ENCODE results near the gene TEX261.

TEX261 gene

GRCh38 chr2:70962211-70962884 lies 32.3 kb downstream of the TEX261 start:
- Histone ChIP-seq H3K27me3 (no peaks in the 10 kb centered on the region), H3K36me3 (no peaks in the 10 kb centered on the region), H3K4me1 (no peaks in the 10 kb centered on the region), H3K9me3 (no peaks in the 10 kb centered on the region), H3K4me3 (ENCODE audit: low read depth, low read length) (no peak overlapping the region)
- TF ChIP-seq CTCF (IDR thresholded peaks at IDR 0.05; ENCODE audit: low read depth, low read length), result no peak
- DNase-seq, result no peak

- H3K4me3 ChIP-seq (ENCODE audit: low read depth, low read length), result no peak overlapping the region
- no peaks in the 10 kb centered on the region for H3K9me3 ChIP-seq
- no peaks in the 10 kb centered on the region for H3K36me3 ChIP-seq
- TF ChIP-seq CTCF (IDR thresholded peaks at IDR 0.05; ENCODE audit: low read depth, low read length), result no peak
- H3K27me3 ChIP-seq, result no peaks in the 10 kb centered on the region
- no peaks in the 10 kb centered on the region for H3K4me1 ChIP-seq
- no peak for DNase-seq
Observed at GRCh38 chr2:70961648-70961994, 33.1 kb downstream of the TEX261 start.

GRCh38 chr2:70960833-70961647 lies 33.6 kb downstream of the TEX261 start:
- Histone ChIP-seq H3K9me3 (no peaks in the 10 kb centered on the region), H3K27me3 (no peaks in the 10 kb centered on the region), H3K36me3 (no peaks in the 10 kb centered on the region), H3K4me3 (ENCODE audit: low read depth, low read length) (no peak overlapping the region), H3K4me1 (no peaks in the 10 kb centered on the region)
- no peak for TF ChIP-seq CTCF (IDR thresholded peaks at IDR 0.05; ENCODE audit: low read depth, low read length)
- DNase-seq, result no peak

GRCh38 chr2:70959851-70960832 lies 34.5 kb downstream of the TEX261 start:
- Histone ChIP-seq H3K4me1 (no peaks in the 10 kb centered on the region), H3K27me3 (no peaks in the 10 kb centered on the region), H3K36me3 (no peaks in the 10 kb centered on the region), H3K9me3 (no peaks in the 10 kb centered on the region), H3K4me3 (ENCODE audit: low read depth, low read length) (no peak overlapping the region)
- no peak for DNase-seq
- TF ChIP-seq CTCF (IDR thresholded peaks at IDR 0.05; ENCODE audit: low read depth, low read length), result no peak

- Histone ChIP-seq H3K4me1 (no peaks in the 10 kb centered on the region), H3K9me3 (no peaks in the 10 kb centered on the region), H3K4me3 (ENCODE audit: low read depth, low read length) (no peak overlapping the region), H3K36me3 (no peaks in the 10 kb centered on the region), H3K27me3 (no peaks in the 10 kb centered on the region)
- no peak for TF ChIP-seq CTCF (IDR thresholded peaks at IDR 0.05; ENCODE audit: low read depth, low read length)
- no peak for DNase-seq
Observed at GRCh38 chr2:70959271-70959761, 35.4 kb downstream of the TEX261 start.
